ENCODE measurements around the gene RNF149. TPM values are rescaled to one million over a fixed set of nuclear protein-coding genes. Genes with fewer than 3 reads are reported as not detected.

Gene RNF149
- total and polyA plus RNA-seq, 2 donors (not counting 1 experiment from before 2014, with no cell fraction given): 29.4 to 49.0 TPM

DNA sequence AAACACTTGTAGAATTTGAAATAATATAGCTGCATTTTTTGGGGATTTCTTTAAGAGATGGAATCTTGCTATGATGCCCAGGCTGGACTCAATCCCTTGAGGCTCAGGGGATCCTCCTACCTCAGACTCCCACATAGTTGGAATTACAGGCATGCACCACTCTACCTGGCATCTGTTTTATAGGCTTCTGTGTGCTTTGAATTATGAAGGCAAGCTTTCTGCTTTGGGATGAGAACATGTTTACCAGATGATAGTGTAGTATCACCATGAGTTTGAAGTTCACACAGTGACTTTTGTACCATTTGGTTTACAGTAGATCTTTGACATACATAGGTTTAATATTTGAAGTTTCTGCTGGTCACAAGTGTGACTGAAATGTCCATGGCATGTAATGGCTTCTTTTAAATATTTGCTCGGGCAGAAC lies 45.1 kb downstream of the RNF149 start:
- Histone ChIP-seq H4K20me1 (ENCODE audit: control insufficient read depth, extremely low read depth, insufficient read depth, low read length) (no peaks in the 10 kb centered on the region), H3K9me3 (ENCODE audit: control insufficient read depth, insufficient read depth, low read depth, low read length) (no peaks in the 10 kb centered on the region), H2AFZ (ENCODE audit: low read length) (no peak overlapping the region), H3K27ac (ENCODE audit: insufficient read depth, low read length) (no peak overlapping the region), H3K4me3 (replicated peaks in 1 of 4; ENCODE audit: control extremely low read depth in 1 of 4, insufficient read depth in 1 of 4, low read depth in 3 of 4, low read length in 4 of 4) (no peak overlapping the region), H3K4me1 (ENCODE audit: control insufficient read depth, extremely low read depth, insufficient read depth, low read length) (no peaks in the 10 kb centered on the region), H3K27me3 (ENCODE audit: control insufficient read depth, insufficient read depth, low read length) (no peaks in the 10 kb centered on the region), H3K36me3 (ENCODE audit: control insufficient read depth, insufficient read depth, low read length) (peaks cover 14% of the 10 kb centered on the region), H3K9ac (ENCODE audit: insufficient read depth, low read length) (no peak overlapping the region), H3K79me2 (ENCODE audit: control insufficient read depth, insufficient read depth, low read length) (no peaks in the 10 kb centered on the region), H3K4me2 (ENCODE audit: extremely low read depth, insufficient read depth, low read length) (no peak overlapping the region)
- TF ChIP-seq CTCF (conservative IDR thresholded peaks at IDR 0.05 in 1 of 2, IDR thresholded peaks at IDR 0.05 in 1 of 2; ENCODE audit: low read depth in 1 of 2, low read length in 2 of 2) (no peak), EZH2 (IDR thresholded peaks at IDR 0.05; ENCODE audit: low read length, missing control alignments) (no peak)
- no peak for DNase-seq (ENCODE audit: low read depth in 2 of 2)

- no peaks in the 10 kb centered on the region for H4K20me1 ChIP-seq (ENCODE audit: control insufficient read depth, extremely low read depth, insufficient read depth, low read length)
- H3K9me3 ChIP-seq (ENCODE audit: control insufficient read depth, insufficient read depth, low read depth, low read length): no peaks in the 10 kb centered on the region
- H3K4me3 ChIP-seq (replicated peaks in 1 of 4; ENCODE audit: control extremely low read depth in 1 of 4, insufficient read depth in 1 of 4, low read depth in 3 of 4, low read length in 4 of 4): no peak overlapping the region
- no peak overlapping the region for H3K9ac ChIP-seq (ENCODE audit: insufficient read depth, low read length)
- no peak overlapping the region for H2AFZ ChIP-seq (ENCODE audit: low read length)
- H3K4me2 ChIP-seq (ENCODE audit: extremely low read depth, insufficient read depth, low read length): no peak overlapping the region
- no peak overlapping the region for H3K27ac ChIP-seq (ENCODE audit: insufficient read depth, low read length)
- DNase-seq (ENCODE audit: low read depth in 2 of 2): no peak
- H3K4me1 ChIP-seq (ENCODE audit: control insufficient read depth, extremely low read depth, insufficient read depth, low read length): no peaks in the 10 kb centered on the region
- H3K27me3 ChIP-seq (ENCODE audit: control insufficient read depth, insufficient read depth, low read length): no peaks in the 10 kb centered on the region
- TF ChIP-seq EZH2 (IDR thresholded peaks at IDR 0.05; ENCODE audit: low read length, missing control alignments) (no peak), CTCF (conservative IDR thresholded peaks at IDR 0.05 in 1 of 2, IDR thresholded peaks at IDR 0.05 in 1 of 2; ENCODE audit: low read depth in 1 of 2, low read length in 2 of 2) (no peak)
- no peaks in the 10 kb centered on the region for H3K79me2 ChIP-seq (ENCODE audit: control insufficient read depth, insufficient read depth, low read length)
- peaks cover 13% of the 10 kb centered on the region for H3K36me3 ChIP-seq (ENCODE audit: control insufficient read depth, insufficient read depth, low read length)
These were observed 46.4 kb downstream of the RNF149 start for GRCh38 chr2:101262142-101262541.

GRCh38 chr2:101258804-101259203 lies 49.7 kb downstream of the RNF149 start:
- no peak for TF ChIP-seq CTCF (conservative IDR thresholded peaks at IDR 0.05 in 1 of 2, IDR thresholded peaks at IDR 0.05 in 1 of 2; ENCODE audit: low read depth in 1 of 2, low read length in 2 of 2)
- no peak for TF ChIP-seq EZH2 (IDR thresholded peaks at IDR 0.05; ENCODE audit: low read length, missing control alignments)
- DNase-seq (ENCODE audit: low read depth in 2 of 2): no peak
- Histone ChIP-seq H3K79me2 (ENCODE audit: control insufficient read depth, insufficient read depth, low read length) (peaks cover 18% of the 10 kb centered on the region), H3K27me3 (ENCODE audit: control insufficient read depth, insufficient read depth, low read length) (no peaks in the 10 kb centered on the region), H3K9ac (ENCODE audit: insufficient read depth, low read length) (no peak overlapping the region), H3K4me1 (ENCODE audit: control insufficient read depth, extremely low read depth, insufficient read depth, low read length) (peaks cover 4% of the 10 kb centered on the region), H3K4me2 (ENCODE audit: extremely low read depth, insufficient read depth, low read length) (no peak overlapping the region), H3K27ac (ENCODE audit: insufficient read depth, low read length) (no peak overlapping the region), H2AFZ (ENCODE audit: low read length) (no peak overlapping the region), H3K4me3 (replicated peaks in 1 of 4; ENCODE audit: control extremely low read depth in 1 of 4, insufficient read depth in 1 of 4, low read depth in 3 of 4, low read length in 4 of 4) (no peak overlapping the region), H3K36me3 (ENCODE audit: control insufficient read depth, insufficient read depth, low read length) (peaks cover 9% of the 10 kb centered on the region), H3K9me3 (ENCODE audit: control insufficient read depth, insufficient read depth, low read depth, low read length) (no peaks in the 10 kb centered on the region), H4K20me1 (ENCODE audit: control insufficient read depth, extremely low read depth, insufficient read depth, low read length) (no peaks in the 10 kb centered on the region)
